MCF 10A (cell line): ENCODE data around the gene NCMAP. TPM values are rescaled to one million over a fixed set of nuclear protein-coding genes. Genes with fewer than 3 reads are reported as not detected.
A peak's percentile ranks its signal among the peaks of the same experiment; 100 is the strongest.

Experiments
- BruUV-seq: library from RNA; stranded (reverse); fragments of 400-500 nt; replicated peaks from 2 replicates; lab custom pipeline; 2021; lab: Mats Ljungman, UMichigan
- CTCF ChIA-PET: fragments of 300-600 bp; sonication (Branson Sonifier 250); formaldehyde crosslinking; extraction: SDS; loops from one replicate; lab custom pipeline; 2021; ENCODE audit warnings: antibody characterized with exemption, inconsistent platforms; lab: Yijun Ruan, JAX
- POLR2A ChIA-PET: fragments of 300-600, 350-650 bp; sonication (Branson Sonifier 250); formaldehyde crosslinking; extraction: SDS; loops from one replicate; lab custom pipeline; 2020; ENCODE audit warnings: antibody characterized with exemption, inconsistent platforms; lab: Yijun Ruan, JAX
- DNase-seq: peaks from one replicate; pipeline ENCODE4 v3.0.0-alpha.2; 2018; ENCODE audit not compliant: unreplicated experiment
- H3K27ac Mint-ChIP-seq: one replicate; pipeline ENCODE4 v1.8.0; 2022; ENCODE audit warnings: mild to moderate bottlenecking, low read depth, mixed read lengths; ENCODE audit not compliant: unreplicated experiment
- H3K27me3 Mint-ChIP-seq: one replicate; pipeline ENCODE4 v1.8.0; 2022; ENCODE audit warnings: mixed read lengths; ENCODE audit not compliant: insufficient read depth, unreplicated experiment
- H3K36me3 Mint-ChIP-seq: one replicate; pipeline ENCODE4 v1.8.0; 2022; ENCODE audit warnings: mild to moderate bottlenecking, moderate library complexity, mixed read lengths; ENCODE audit not compliant: insufficient read depth, unreplicated experiment
- H3K4me1 Mint-ChIP-seq: one replicate; pipeline ENCODE4 v1.8.0; 2022; ENCODE audit warnings: mixed read lengths; ENCODE audit not compliant: insufficient read depth, unreplicated experiment
- H3K4me3 Mint-ChIP-seq: one replicate; pipeline ENCODE4 v1.8.0; 2022; ENCODE audit warnings: mild to moderate bottlenecking, moderate library complexity, mixed read lengths; ENCODE audit not compliant: unreplicated experiment
- H3K9me3 Mint-ChIP-seq: one replicate; pipeline ENCODE4 v1.8.0; 2022; ENCODE audit warnings: mixed read lengths; ENCODE audit not compliant: unreplicated experiment
- intact Hi-C: fragments of 100-400 bp; cut with micrococcal nuclease; formaldehyde crosslinking; loops from 2 replicates; pipeline ENCODE4 v1.14.1; 2022
- total RNA-seq: library from RNA; stranded (reverse); gene quantifications from 2 replicates; pipeline ENCODE4 v1.2.3, GENCODE V29; 2022
- TF ChIP-seq, protein P1 (sequence below): fragments of 200-600 bp; IDR thresholded peaks from one replicate; pipeline ENCODE4 v1.8.0; 2022; ENCODE audit warnings: antibody characterized with exemption, mild to moderate bottlenecking; ENCODE audit not compliant: unreplicated experiment

NCMAP gene
- total RNA-seq, 1 experiment from 2014 or later, result not detected

DNA sequence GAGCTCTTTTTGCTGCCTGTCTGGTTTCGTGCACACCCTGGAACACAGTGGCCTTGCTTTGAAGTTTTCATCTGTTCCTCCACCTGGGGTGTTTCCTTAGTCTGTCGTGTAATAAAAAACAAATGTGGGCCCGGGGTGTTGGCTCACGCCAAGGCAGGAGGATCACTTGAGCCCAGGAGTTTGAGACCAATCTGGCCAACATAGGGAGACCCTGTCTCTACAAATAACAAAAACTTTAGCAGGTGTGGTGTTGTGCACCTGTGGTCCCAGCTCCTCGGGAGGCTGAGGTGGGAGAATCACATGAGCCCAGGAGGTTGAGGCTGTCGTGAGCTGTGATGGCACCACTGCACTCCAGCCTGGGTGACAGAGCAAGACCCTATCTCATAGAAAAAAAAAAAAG is 4.5 kb downstream of the NCMAP start:
- H3K27me3 Mint-ChIP-seq, result peaks cover 7% of the 10 kb centered on the region

DNA sequence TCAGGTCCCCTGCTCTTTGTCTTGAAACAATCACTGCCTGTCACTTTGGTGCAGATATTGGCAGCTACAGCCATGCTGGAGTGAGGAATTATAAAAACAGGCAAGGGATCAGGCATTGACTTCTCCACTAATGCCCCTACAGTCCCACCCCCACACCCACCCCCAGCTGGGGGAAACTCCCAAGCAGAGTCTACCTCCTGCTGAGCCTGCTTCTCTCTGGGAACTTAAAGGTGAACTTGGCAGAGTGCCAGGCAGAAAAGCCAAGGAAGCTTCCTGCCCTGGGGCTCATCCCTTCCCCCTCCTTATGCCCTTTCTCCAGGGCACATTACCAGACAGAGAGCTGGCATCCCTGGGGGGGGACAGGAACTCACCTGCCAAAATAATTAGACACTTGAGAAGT is 6.7 kb downstream of the NCMAP start:
- POLR2A ChIA-PET, result no interaction called here
- Mint-ChIP-seq H3K9me3 (no peaks in the 10 kb centered on the region), H3K4me3 (no peak overlapping the region), H3K27ac (no peak overlapping the region), H3K36me3 (no peaks in the 10 kb centered on the region), H3K27me3 (no peaks in the 10 kb centered on the region), H3K4me1 (peaks cover 10% of the 10 kb centered on the region)
- intact Hi-C loops, result no loop called here
- CTCF ChIA-PET, result interaction anchor here (1.5 kb wide), 1 partner anchor 24 kb away, joined by 5 read pairs; no protein-coding TSS in a partner anchor
- peak; percentile 70 for DNase-seq
- TF ChIP-seq, protein P1, sequence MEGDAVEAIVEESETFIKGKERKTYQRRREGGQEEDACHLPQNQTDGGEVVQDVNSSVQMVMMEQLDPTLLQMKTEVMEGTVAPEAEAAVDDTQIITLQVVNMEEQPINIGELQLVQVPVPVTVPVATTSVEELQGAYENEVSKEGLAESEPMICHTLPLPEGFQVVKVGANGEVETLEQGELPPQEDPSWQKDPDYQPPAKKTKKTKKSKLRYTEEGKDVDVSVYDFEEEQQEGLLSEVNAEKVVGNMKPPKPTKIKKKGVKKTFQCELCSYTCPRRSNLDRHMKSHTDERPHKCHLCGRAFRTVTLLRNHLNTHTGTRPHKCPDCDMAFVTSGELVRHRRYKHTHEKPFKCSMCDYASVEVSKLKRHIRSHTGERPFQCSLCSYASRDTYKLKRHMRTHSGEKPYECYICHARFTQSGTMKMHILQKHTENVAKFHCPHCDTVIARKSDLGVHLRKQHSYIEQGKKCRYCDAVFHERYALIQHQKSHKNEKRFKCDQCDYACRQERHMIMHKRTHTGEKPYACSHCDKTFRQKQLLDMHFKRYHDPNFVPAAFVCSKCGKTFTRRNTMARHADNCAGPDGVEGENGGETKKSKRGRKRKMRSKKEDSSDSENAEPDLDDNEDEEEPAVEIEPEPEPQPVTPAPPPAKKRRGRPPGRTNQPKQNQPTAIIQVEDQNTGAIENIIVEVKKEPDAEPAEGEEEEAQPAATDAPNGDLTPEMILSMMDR, result no peak
- BruUV-seq, result no TSS peak

More for the DNA sequence above, 4.5 kb downstream of the NCMAP start:
- Mint-ChIP-seq H3K4me3 (no peak overlapping the region), H3K9me3 (no peaks in the 10 kb centered on the region), H3K27ac (no peak overlapping the region), H3K4me1 (peaks cover 10% of the 10 kb centered on the region), H3K36me3 (no peaks in the 10 kb centered on the region)
- DNase-seq, result no peak
- BruUV-seq, result no TSS peak
- intact Hi-C loops, result no loop called here
- TF ChIP-seq, protein P1, result no peak
- CTCF ChIA-PET, result interaction anchor here (0.6 to 1.5 kb wide), 4 partner anchors 10 to 34 kb away, joined by 3 to 4 read pairs (median 4); no protein-coding TSS in a partner anchor
- POLR2A ChIA-PET, result no interaction called here

DNA sequence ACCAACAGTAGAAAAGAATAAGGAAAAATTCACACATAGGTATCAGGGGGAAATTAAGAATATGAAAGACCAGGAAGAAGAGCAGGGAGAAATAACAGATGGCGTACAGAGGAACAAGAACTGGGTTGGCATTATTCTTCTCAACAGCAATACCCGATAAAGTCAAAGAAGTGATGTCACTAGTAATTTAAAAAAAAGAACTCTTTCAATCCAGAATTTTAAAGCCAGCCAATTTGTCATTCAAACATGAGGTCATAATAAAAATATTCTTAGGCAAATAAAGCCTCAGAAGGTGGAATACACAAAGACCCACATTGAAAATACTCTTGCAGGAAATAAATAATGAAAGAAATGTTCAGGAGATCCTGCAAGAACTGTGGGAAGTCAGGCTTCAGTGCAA is 8.8 kb downstream of the NCMAP start:
- CTCF ChIA-PET, result interaction anchor here (1.8 kb wide), 1 partner anchor 171 kb away, joined by 7 read pairs; no protein-coding TSS in a partner anchor
- POLR2A ChIA-PET, result no interaction called here
- Mint-ChIP-seq H3K9me3 (no peaks in the 10 kb centered on the region), H3K4me3 (no peak overlapping the region), H3K27ac (no peak overlapping the region), H3K4me1 (peaks cover 10% of the 10 kb centered on the region), H3K36me3 (no peaks in the 10 kb centered on the region), H3K27me3 (no peaks in the 10 kb centered on the region)
- TF ChIP-seq, protein P1, result no peak
- intact Hi-C loops, result no loop called here
- BruUV-seq, result no TSS peak
- no peak for DNase-seq

DNA sequence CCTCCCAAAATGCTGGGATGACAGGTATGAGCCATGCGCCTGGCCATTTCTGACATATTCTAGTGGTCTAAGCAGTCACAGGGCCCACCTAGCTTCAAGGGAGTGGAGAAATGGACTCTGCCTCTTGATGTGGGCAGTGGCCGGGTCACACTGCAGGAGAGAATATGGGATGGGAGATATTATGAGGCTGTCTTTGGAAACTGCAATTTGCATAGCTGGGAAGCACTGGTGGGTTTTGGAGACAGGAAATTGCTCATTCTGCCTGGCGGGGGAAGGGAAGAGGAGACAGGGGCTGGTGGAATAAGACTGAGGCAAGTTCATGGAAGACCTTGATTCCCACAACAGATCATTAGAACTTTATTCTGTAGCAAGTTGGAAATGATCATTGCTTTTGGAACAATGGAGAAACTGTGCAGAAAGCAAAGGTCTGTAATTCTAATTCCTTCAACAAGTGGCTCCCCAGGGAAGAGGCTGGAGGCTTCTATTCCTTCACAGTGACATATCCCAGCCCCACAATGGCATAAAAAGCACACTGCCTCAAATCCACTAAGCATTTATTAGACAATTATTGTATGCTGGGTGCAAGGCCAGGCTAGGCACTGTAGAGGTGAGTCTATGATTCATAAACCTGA is 10.5 kb downstream of the NCMAP start:
- Mint-ChIP-seq H3K27me3 (no peaks in the 10 kb centered on the region), H3K36me3 (no peaks in the 10 kb centered on the region), H3K27ac (no peak overlapping the region), H3K9me3 (no peaks in the 10 kb centered on the region), H3K4me3 (no peak overlapping the region), H3K4me1 (peaks cover 10% of the 10 kb centered on the region)
- intact Hi-C loops, result no loop called here
- BruUV-seq, result no TSS peak
- ChIA-PET CTCF (no interaction called here), POLR2A (no interaction called here)
- TF ChIP-seq, protein P1, result no peak
- DNase-seq, result no peak
